ENCODE data around the gene CD99. TPM values are rescaled to one million over a fixed set of nuclear protein-coding genes. Genes with fewer than 3 reads are reported as not detected.

Gene CD99
- total and polyA plus RNA-seq, 2 donors (not counting 1 experiment from before 2014, with no cell fraction given): 70.7 to 133 TPM

GRCh38 chrX:2645563-2645962, 45.5 kb upstream of the CD99 start:
- no peak for TF ChIP-seq EZH2 (IDR thresholded peaks at IDR 0.05; ENCODE audit: borderline replicate concordance, insufficient read depth, low read depth, low read length, poor library complexity, severe bottlenecking)
- TF ChIP-seq, protein P1, sequence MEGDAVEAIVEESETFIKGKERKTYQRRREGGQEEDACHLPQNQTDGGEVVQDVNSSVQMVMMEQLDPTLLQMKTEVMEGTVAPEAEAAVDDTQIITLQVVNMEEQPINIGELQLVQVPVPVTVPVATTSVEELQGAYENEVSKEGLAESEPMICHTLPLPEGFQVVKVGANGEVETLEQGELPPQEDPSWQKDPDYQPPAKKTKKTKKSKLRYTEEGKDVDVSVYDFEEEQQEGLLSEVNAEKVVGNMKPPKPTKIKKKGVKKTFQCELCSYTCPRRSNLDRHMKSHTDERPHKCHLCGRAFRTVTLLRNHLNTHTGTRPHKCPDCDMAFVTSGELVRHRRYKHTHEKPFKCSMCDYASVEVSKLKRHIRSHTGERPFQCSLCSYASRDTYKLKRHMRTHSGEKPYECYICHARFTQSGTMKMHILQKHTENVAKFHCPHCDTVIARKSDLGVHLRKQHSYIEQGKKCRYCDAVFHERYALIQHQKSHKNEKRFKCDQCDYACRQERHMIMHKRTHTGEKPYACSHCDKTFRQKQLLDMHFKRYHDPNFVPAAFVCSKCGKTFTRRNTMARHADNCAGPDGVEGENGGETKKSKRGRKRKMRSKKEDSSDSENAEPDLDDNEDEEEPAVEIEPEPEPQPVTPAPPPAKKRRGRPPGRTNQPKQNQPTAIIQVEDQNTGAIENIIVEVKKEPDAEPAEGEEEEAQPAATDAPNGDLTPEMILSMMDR (IDR thresholded peaks at IDR 0.05): no peak
- intact Hi-C loops (cut with micrococcal nuclease): no loop called here
- H4K20me1 ChIP-seq (ENCODE audit: control insufficient read depth, insufficient read depth, low read length, poor library complexity, severe bottlenecking): no peaks in the 10 kb centered on the region
- ATAC-seq (ENCODE audit: low read depth): no peak
- no peak overlapping the region for H3K27ac ChIP-seq (ENCODE audit: low read length in 2 of 2)
- no peaks in the 10 kb centered on the region for H3K9me3 Mint-ChIP-seq (ENCODE audit: insufficient read depth)
- no peaks in the 10 kb centered on the region for H3K9me3 ChIP-seq (ENCODE audit: control extremely low read depth in 1 of 3, control insufficient read depth in 2 of 3, insufficient read depth in 1 of 3, low read length in 2 of 3)
- DNase-seq: no peak
- H3K27me3 Mint-ChIP-seq: no peaks in the 10 kb centered on the region
- no peaks in the 10 kb centered on the region for H3K27me3 ChIP-seq (replicated peaks in 1 of 4; ENCODE audit: control extremely low read depth in 1 of 4, control insufficient read depth in 3 of 4, insufficient read depth in 4 of 4, low read length in 3 of 4)
- CTCF ChIA-PET: no interaction called here
- H3K36me3 ChIP-seq (replicated peaks in 1 of 2; ENCODE audit: control extremely low read depth in 1 of 2, control insufficient read depth in 1 of 2, extremely low read depth in 1 of 2, insufficient read depth in 2 of 2, low read length in 1 of 2): peaks cover 0 to 4% of the 10 kb centered on the region in 2 experiments
- H3K4me3 Mint-ChIP-seq: no peak overlapping the region
- H3K9ac ChIP-seq (ENCODE audit: low read length): no peak overlapping the region
- H3K4me1 ChIP-seq (ENCODE audit: control insufficient read depth in 2 of 2, insufficient read depth in 2 of 2, low read length in 2 of 2): no peaks in the 10 kb centered on the region
- H2AFZ ChIP-seq (ENCODE audit: insufficient read depth, low read depth, low read length, poor library complexity, severe bottlenecking): no peak overlapping the region
- WGBS (ENCODE audit: insufficient coverage): 50% methylated on average over 4 of the region's 5 CpGs
- H3K27ac Mint-ChIP-seq: peak overlapping the region; percentile 43
- no peak overlapping the region for H3K4me2 ChIP-seq (replicated peaks; ENCODE audit: low read depth, low read length, poor library complexity, severe bottlenecking)
- no peaks in the 10 kb centered on the region for H3K79me2 ChIP-seq (ENCODE audit: control insufficient read depth, insufficient read depth, low read length)
- POLR2A ChIA-PET: no interaction called here
- no peaks in the 10 kb centered on the region for H3K4me1 Mint-ChIP-seq
- no peak overlapping the region for H3K4me3 ChIP-seq (ENCODE audit: control extremely low read depth in 1 of 5, extremely low read depth in 1 of 5, insufficient read depth in 1 of 5, low read depth in 2 of 5, low read length in 4 of 5)

GRCh38 chrX:2647627-2648026, 43.5 kb upstream of the CD99 start:
- intact Hi-C loops (cut with micrococcal nuclease): no loop called here

More at GRCh38 chrX:2647627-2648026, 43.5 kb upstream of the CD99 start:
- no peaks in the 10 kb centered on the region for H3K27me3 Mint-ChIP-seq
- H3K4me1 ChIP-seq (ENCODE audit: control insufficient read depth in 2 of 2, insufficient read depth in 2 of 2, low read length in 2 of 2): no peaks in the 10 kb centered on the region
- no peak for DNase-seq
- H3K27ac Mint-ChIP-seq: no peak overlapping the region
- H3K4me3 Mint-ChIP-seq: no peak overlapping the region
- POLR2A ChIA-PET: no interaction called here
- no peaks in the 10 kb centered on the region for H3K9me3 Mint-ChIP-seq (ENCODE audit: insufficient read depth)
- TF ChIP-seq, protein P1 (IDR thresholded peaks at IDR 0.05): no peak
- TF ChIP-seq EZH2 (IDR thresholded peaks at IDR 0.05; ENCODE audit: borderline replicate concordance, insufficient read depth, low read depth, low read length, poor library complexity, severe bottlenecking): no peak
- no peaks in the 10 kb centered on the region for H3K36me3 ChIP-seq (replicated peaks in 1 of 2; ENCODE audit: control extremely low read depth in 1 of 2, control insufficient read depth in 1 of 2, extremely low read depth in 1 of 2, insufficient read depth in 2 of 2, low read length in 1 of 2)
- H3K4me3 ChIP-seq (ENCODE audit: control extremely low read depth in 1 of 5, extremely low read depth in 1 of 5, insufficient read depth in 1 of 5, low read depth in 2 of 5, low read length in 4 of 5): no peak overlapping the region
- CTCF ChIA-PET: no interaction called here
- H3K27me3 ChIP-seq (replicated peaks in 1 of 4; ENCODE audit: control extremely low read depth in 1 of 4, control insufficient read depth in 3 of 4, insufficient read depth in 4 of 4, low read length in 3 of 4): no peaks in the 10 kb centered on the region
- no peaks in the 10 kb centered on the region for H4K20me1 ChIP-seq (ENCODE audit: control insufficient read depth, insufficient read depth, low read length, poor library complexity, severe bottlenecking)
- 72% methylated on average over 2 of the region's 3 CpGs for WGBS (ENCODE audit: insufficient coverage)
- no peak overlapping the region for H3K4me2 ChIP-seq (replicated peaks; ENCODE audit: low read depth, low read length, poor library complexity, severe bottlenecking)
- ATAC-seq (ENCODE audit: low read depth): no peak
- no peaks in the 10 kb centered on the region for H3K79me2 ChIP-seq (ENCODE audit: control insufficient read depth, insufficient read depth, low read length)
- no peaks in the 10 kb centered on the region for H3K9me3 ChIP-seq (ENCODE audit: control extremely low read depth in 1 of 3, control insufficient read depth in 2 of 3, insufficient read depth in 1 of 3, low read length in 2 of 3)
- no peak overlapping the region for H3K27ac ChIP-seq (ENCODE audit: low read length in 2 of 2)
- no peak overlapping the region for H2AFZ ChIP-seq (ENCODE audit: insufficient read depth, low read depth, low read length, poor library complexity, severe bottlenecking)
- no peaks in the 10 kb centered on the region for H3K4me1 Mint-ChIP-seq
- H3K9ac ChIP-seq (ENCODE audit: low read length): no peak overlapping the region

Measured in B cell (primary cell).